ENCODE data around the gene TAB3.

The TAB3 gene

GRCh38 chrX:30830326-30830943 is 58.6 kb downstream of the TAB3 start:
- TF ChIP-seq CTCF (IDR thresholded peaks at IDR 0.05; ENCODE audit: low read depth, low read length, missing control alignments): no peak
- H3K4me3 ChIP-seq (replicated peaks; ENCODE audit: low read depth, low read length): no peak overlapping the region
- DNase-seq (ENCODE audit: extremely low read depth, low read depth): no peak

- no peak for TF ChIP-seq CTCF (IDR thresholded peaks at IDR 0.05; ENCODE audit: low read depth, low read length, missing control alignments)
- H3K4me3 ChIP-seq (replicated peaks; ENCODE audit: low read depth, low read length): no peak overlapping the region
- DNase-seq (ENCODE audit: extremely low read depth, low read depth): no peak
Measured at GRCh38 chrX:30824275-30824674, 64.8 kb downstream of the TAB3 start.

DNA sequence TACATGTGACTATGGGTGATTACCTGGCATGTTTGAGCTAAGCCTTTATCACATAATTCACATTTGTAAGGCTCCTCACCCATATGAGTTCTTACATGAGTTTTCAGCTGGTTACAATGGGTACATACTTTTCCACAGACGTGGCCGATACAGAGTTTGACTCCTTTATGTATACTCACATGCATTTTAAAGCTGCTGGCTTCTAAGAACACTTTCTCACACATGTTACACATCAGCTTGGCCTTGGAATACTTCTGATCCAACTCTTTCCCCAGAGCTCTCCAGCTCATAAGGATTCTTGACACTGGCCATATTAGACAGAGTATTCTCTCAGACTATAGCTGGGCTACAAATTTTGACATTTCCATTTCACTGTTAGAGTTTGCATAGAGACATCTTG is 66.3 kb downstream of the TAB3 start:
- no peak overlapping the region for H3K4me3 ChIP-seq (replicated peaks; ENCODE audit: low read depth, low read length)
- no peak for DNase-seq (ENCODE audit: extremely low read depth, low read depth)
- no peak for TF ChIP-seq CTCF (IDR thresholded peaks at IDR 0.05; ENCODE audit: low read depth, low read length, missing control alignments)

DNA sequence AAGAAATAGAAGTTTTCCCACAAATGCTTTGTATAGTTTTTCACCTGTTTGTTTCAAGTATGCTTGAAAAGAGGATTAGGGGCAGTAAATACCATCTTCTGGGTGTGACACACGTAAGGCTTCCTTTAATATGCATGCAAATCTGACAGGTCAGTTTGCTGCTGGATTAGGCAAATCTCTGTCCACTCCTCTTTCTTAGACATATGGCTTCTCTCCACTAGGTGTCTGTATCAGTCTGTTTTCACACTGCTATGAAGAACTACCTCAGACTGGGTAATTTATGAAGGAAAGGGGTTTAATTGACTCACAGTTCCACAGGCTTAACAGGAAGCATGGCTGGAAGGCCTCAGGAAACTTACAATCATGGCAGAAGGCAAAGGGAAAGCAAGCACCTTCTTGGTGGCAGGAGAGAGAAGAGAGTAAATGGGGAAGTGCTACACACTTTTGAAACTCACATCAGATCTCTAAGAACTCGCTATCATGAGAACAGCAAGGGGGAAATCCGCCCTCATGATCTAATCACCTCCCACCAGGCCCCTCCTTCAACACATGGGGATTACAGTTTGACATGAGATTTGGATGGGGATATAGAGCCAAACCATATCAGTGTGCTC is 66.9 kb downstream of the TAB3 start:
- no peak for TF ChIP-seq CTCF (IDR thresholded peaks at IDR 0.05; ENCODE audit: low read depth, low read length, missing control alignments)
- no peak for DNase-seq (ENCODE audit: extremely low read depth, low read depth)

DNA sequence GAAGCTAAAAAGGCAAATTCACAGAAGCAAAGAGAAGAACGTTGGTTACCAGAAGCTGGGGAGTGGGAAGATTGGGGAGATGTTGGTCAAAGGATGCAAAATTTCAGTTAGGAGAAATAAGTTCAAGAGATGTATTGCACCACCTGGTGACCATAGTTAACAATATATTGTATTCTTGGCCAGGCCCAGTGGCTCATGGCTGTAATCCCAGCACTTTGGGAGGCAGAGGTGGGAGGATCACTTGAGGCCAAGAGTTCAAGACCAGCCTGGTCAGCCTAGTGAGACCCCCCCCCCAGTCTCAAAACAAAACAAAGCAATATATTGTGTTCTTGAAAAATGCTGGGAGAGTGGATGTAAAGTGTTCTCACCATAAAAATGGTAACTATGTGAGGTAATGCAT is 67.9 kb downstream of the TAB3 start:
- no peak overlapping the region for H3K4me3 ChIP-seq (replicated peaks; ENCODE audit: low read depth, low read length)
- TF ChIP-seq CTCF (IDR thresholded peaks at IDR 0.05; ENCODE audit: low read depth, low read length, missing control alignments): no peak
- no peak for DNase-seq (ENCODE audit: extremely low read depth, low read depth)

More for the DNA sequence above, 66.9 kb downstream of the TAB3 start:
- no peak overlapping the region for H3K4me3 ChIP-seq (replicated peaks; ENCODE audit: low read depth, low read length)

DNA sequence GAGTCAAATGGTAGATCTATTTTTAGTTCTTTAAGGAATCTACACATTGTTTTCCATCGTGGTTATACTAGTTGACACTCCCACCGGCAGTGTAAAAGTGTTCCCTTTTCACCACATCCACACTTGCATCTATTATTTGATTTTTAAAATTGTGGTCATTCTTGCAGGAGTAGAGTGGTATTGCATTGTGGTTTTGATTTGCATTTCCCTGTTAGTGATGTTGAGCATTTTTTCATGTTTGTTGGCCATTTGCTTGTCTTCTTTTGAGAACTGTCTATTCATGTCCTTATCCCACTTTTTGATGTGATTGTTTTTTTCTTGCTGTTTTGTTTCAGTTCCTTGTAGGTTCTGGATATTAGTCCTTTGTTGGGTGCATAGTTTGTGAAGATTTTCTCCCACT is 70.0 kb downstream of the TAB3 start:
- H3K4me3 ChIP-seq (replicated peaks; ENCODE audit: low read depth, low read length): no peak overlapping the region
- no peak for DNase-seq (ENCODE audit: extremely low read depth, low read depth)
- no peak for TF ChIP-seq CTCF (IDR thresholded peaks at IDR 0.05; ENCODE audit: low read depth, low read length, missing control alignments)

- H3K4me3 ChIP-seq (replicated peaks; ENCODE audit: low read depth, low read length): no peak overlapping the region
- TF ChIP-seq CTCF (IDR thresholded peaks at IDR 0.05; ENCODE audit: low read depth, low read length, missing control alignments): no peak
- no peak for DNase-seq (ENCODE audit: extremely low read depth, low read depth)
Measured at GRCh38 chrX:30816079-30816478, 73.0 kb downstream of the TAB3 start.

Data from HFF-Myc (cell line).